Right atrium auricular region (tissue), 2 donors: Measurements from ENCODE around the gene KIR2DL4. TPM values are rescaled to one million over a fixed set of nuclear protein-coding genes. Genes with fewer than 3 reads are reported as not detected.
"Not testable (repeated sequence)": the region's sequence is repeated elsewhere in the genome, so short reads cannot be mapped to it uniquely, and the experiment has no call there.

Source experiments
- DNase-seq: peaks from one replicate; pipeline ENCODE4 v3.0.0-alpha.2; 2019; ENCODE audit warnings: low spot score
- H3K27ac ChIP-seq, 2 donors: fragments of 200-600 bp; sonication (generic); 1 replicate in 1 of 2; 2 replicates in 1 of 2; pipeline ENCODE4 v1.5.1; 2016 to 2019
- H3K27me3 ChIP-seq, 2 donors: fragments of 200-600 bp; sonication (generic); one replicate each; pipeline versions ENCODE4 v1.5.1 to v1.6.0; 2017 to 2019
- H3K36me3 ChIP-seq: fragments of 200-600 bp; sonication (generic); one replicate; pipeline ENCODE4 v1.5.1; 2016
- H3K4me1 ChIP-seq, 2 donors: fragments of 200-600 bp; sonication (generic); one replicate each; pipeline versions ENCODE4 v1.5.1 to v1.6.0; 2017 to 2019
- H3K4me3 ChIP-seq, 2 donors: fragments of 200-600 bp; sonication (generic); 1 replicate in 1 of 2; 2 replicates in 1 of 2; pipeline ENCODE4 v1.5.1; 2017 to 2019; ENCODE audit warnings: mild to moderate bottlenecking in 1 of 2, moderate library complexity in 1 of 2
- H3K9me3 ChIP-seq, 2 donors: fragments of 200-600 bp; sonication (generic); one replicate each; pipeline ENCODE4 v1.5.1; 2019
- total RNA-seq, 2 donors: library from RNA; depleted of rRNA; stranded (reverse); fragments of >200 nt; gene quantifications; one replicate each; pipeline ENCODE4 v1.1.0, GENCODE V29; 2016
- TF ChIP-seq, protein P1 (sequence below), 2 donors: fragments of 200-600 bp; sonication (generic); IDR thresholded peaks; one replicate each; pipeline ENCODE4 v1.5.1; 2019; ENCODE audit warnings: antibody characterized with exemption in 2 of 2

KIR2DL4 gene
- total RNA-seq, result not detected

DNA sequence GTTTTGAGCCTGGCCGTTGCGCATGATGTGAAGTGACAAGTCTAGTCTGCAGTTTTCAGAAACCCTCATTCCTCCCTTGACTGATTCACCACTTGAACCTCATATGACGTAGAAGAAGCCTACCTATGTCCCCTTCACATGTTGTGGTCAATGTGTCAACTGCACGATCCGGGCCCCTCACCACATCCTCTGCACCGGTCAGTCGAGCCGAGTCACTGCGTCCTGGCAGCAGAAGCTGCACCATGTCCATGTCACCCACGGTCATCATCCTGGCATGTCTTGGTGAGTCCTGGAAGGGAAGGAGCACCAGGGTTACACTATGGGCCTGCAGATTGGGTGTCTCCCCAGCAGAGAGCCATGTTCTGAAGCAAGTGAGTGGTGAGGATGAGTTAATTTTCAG lies at the start of gene KIR2DL4:
TSS of gene KIR2DL4 (plus strand) at position 201 of the 400 bp plus-strand sequence. CDS start at position 243, 42 bp downstream.
- Histone ChIP-seq H3K27me3 (no peaks in the 10 kb centered on the region), H3K4me3 (no peak within 1 kb of the TSS), H3K9me3 (no peaks in the 10 kb centered on the region), H3K4me1 (no peaks in the 10 kb centered on the region), H3K36me3 (no peaks in the 10 kb centered on the region), H3K27ac (no peak within 1 kb of the TSS)
- DNase-seq, result no peak
- TF ChIP-seq, protein P1, sequence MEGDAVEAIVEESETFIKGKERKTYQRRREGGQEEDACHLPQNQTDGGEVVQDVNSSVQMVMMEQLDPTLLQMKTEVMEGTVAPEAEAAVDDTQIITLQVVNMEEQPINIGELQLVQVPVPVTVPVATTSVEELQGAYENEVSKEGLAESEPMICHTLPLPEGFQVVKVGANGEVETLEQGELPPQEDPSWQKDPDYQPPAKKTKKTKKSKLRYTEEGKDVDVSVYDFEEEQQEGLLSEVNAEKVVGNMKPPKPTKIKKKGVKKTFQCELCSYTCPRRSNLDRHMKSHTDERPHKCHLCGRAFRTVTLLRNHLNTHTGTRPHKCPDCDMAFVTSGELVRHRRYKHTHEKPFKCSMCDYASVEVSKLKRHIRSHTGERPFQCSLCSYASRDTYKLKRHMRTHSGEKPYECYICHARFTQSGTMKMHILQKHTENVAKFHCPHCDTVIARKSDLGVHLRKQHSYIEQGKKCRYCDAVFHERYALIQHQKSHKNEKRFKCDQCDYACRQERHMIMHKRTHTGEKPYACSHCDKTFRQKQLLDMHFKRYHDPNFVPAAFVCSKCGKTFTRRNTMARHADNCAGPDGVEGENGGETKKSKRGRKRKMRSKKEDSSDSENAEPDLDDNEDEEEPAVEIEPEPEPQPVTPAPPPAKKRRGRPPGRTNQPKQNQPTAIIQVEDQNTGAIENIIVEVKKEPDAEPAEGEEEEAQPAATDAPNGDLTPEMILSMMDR (IDR thresholded peaks at IDR 0.05), result no peak

DNA sequence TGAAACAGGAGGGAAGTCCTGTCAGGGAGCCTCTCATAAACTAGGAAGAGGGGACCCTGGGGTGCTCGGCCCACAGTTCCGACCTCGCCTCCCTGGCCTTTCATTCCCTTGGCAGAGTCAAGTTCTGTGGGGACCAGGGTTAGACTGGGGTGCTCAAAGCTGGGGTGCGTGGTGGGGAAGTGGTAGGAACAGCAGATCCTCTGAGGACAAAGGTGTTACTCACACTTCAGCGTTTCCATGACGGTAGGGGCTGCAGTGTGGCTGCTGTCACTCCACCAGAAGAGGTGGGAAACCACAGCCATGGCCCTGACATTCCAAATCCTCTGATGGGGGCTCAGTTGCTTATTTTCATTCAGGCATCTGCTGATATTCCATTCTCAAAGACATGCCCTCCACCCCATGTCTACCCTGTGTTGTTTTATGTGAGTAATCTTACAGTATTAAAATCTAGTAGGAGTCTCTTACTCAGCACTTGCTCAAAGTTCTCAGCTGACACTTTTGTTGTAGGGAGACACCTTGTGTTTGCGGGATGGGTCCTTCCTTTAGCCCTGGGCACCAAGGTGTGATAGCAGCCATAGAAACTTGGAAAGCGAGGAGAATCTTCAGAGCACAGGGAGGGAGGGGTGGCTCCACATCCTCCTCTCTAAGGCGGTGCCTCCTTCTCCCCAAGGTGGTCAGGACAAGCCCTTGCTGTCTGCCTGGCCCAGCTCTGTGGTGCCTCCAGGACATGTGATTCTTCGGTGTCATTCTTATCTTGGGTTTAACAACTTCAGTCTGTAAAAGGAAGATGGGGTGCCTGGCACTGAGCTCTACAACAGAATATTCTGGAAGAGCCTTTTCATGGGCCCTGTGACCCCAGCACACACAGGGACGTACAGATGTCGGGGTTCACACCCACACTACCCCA lies 47.0 kb upstream of the KIR2DL4 start:
- not testable (repeated sequence) for H3K27me3 ChIP-seq, H3K27ac ChIP-seq, H3K4me1 ChIP-seq, H3K9me3 ChIP-seq, H3K36me3 ChIP-seq, H3K4me3 ChIP-seq, DNase-seq

DNA sequence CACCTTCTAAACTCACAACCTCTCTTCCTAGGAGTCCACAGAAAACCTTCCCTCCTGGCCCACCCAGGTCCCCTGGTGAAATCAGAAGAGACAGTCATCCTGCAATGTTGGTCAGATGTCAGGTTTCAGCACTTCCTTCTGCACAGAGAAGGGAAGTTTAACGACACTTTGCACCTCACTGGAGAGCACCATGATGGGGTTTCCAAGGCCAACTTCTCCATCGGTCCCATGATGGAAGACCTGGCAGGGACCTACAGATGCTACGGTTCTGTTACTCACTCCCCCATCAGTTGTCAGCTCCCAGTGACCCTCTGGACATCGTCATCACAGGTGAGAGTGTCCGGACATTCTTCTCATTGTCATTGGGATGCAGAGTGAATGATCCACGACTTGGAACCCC lies 44.8 kb upstream of the KIR2DL4 start:
- H3K36me3 ChIP-seq, H3K27me3 ChIP-seq, H3K4me1 ChIP-seq, DNase-seq, H3K27ac ChIP-seq, H3K9me3 ChIP-seq, H3K4me3 ChIP-seq: not testable (repeated sequence)

DNA sequence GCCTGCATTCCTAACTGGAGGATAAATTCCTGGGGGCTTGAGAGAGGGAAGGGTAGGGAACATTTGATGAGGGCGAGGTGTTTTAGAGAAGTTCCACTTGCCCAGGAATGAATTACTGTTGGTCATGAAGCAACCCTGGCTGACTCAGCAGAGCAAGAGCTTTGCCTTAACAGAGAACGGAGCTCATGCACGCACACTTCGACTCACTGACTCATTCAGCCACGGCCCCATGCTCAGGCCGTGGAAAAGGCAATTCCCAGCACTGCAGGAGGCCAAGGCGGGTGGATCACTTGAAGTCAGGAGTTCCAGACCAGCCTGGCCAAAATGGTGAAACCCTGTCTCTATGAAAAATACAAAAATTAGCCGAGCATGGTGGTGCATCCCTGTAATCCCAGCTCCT lies 39.2 kb upstream of the KIR2DL4 start:
- H3K9me3 ChIP-seq, result peaks cover 0 to 10% of the 10 kb centered on the region in 2 donors
- not testable (repeated sequence) for H3K27ac ChIP-seq, H3K36me3 ChIP-seq, DNase-seq, H3K4me3 ChIP-seq, H3K27me3 ChIP-seq, H3K4me1 ChIP-seq

DNA sequence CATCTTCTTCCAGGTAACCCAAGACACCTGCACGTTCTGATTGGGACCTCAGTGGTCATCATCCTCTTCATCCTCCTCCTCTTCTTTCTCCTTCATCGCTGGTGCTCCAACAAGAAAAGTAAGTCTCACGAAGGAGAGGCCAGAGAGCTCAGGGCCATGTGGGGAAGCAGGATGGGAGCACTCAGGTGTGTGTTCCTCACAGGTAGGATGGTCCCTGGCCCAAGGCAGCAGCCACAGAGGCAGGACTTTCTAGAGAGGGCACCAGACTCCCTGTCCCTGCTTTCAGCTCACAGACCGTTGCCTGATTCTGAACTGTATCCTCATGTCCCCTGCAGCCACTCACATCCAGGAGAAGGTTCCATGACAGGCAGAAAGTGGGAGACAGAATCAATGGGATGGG lies 36.9 kb upstream of the KIR2DL4 start:
- not testable (repeated sequence) for H3K36me3 ChIP-seq, DNase-seq, H3K4me3 ChIP-seq, H3K4me1 ChIP-seq, H3K27ac ChIP-seq, H3K27me3 ChIP-seq
- peaks cover 0 to 10% of the 10 kb centered on the region in 2 donors for H3K9me3 ChIP-seq

DNA sequence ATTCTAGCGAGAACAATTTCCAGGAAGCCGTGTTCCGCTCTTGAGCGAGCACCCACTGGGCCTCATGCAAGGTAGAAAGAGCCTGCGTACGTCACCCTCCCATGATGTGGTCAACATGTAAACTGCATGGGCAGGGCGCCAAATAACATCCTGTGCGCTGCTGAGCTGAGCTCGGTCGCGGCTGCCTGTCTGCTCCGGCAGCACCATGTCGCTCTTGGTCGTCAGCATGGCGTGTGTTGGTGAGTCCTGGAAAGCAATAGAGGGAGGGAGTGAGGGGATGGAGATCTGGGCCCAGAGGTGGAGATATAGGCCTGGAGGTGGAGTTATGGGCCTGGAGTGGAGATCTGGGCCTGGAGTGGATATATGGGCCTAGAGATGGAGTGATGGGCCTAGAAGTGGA lies 33.8 kb upstream of the KIR2DL4 start, which contains the start of gene KIR2DL1:
TSS of gene KIR2DL1 (plus strand) at position 148 of the 400 bp plus-strand sequence. CDS start at position 206, 58 bp downstream.
- not testable (repeated sequence) for DNase-seq, H3K27ac ChIP-seq, H3K4me3 ChIP-seq, H3K27me3 ChIP-seq, H3K36me3 ChIP-seq, H3K4me1 ChIP-seq
- peaks cover 0 to 10% of the 10 kb centered on the region in 2 donors for H3K9me3 ChIP-seq

DNA sequence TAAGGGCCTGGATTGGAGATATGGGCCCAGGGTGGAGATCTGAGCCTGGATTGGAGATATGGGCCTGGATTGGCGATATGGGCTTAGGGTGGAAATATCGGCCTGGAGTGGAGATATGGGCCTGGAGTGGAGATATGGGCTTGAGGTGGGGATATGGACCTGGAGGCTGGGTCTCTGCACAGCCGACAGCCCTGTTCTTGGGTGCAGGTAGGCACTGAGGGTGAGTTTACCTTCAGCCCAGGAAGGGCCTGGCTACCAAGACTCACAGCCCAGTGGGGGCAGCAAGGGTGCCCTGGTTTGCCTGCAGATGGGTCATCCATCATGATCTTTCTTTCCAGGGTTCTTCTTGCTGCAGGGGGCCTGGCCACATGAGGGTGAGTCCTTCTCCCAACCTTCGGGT lies 32.9 kb upstream of the KIR2DL4 start:
- DNase-seq, H3K4me1 ChIP-seq, H3K9me3 ChIP-seq, H3K27ac ChIP-seq, H3K36me3 ChIP-seq, H3K27me3 ChIP-seq, H3K4me3 ChIP-seq: not testable (repeated sequence)

DNA sequence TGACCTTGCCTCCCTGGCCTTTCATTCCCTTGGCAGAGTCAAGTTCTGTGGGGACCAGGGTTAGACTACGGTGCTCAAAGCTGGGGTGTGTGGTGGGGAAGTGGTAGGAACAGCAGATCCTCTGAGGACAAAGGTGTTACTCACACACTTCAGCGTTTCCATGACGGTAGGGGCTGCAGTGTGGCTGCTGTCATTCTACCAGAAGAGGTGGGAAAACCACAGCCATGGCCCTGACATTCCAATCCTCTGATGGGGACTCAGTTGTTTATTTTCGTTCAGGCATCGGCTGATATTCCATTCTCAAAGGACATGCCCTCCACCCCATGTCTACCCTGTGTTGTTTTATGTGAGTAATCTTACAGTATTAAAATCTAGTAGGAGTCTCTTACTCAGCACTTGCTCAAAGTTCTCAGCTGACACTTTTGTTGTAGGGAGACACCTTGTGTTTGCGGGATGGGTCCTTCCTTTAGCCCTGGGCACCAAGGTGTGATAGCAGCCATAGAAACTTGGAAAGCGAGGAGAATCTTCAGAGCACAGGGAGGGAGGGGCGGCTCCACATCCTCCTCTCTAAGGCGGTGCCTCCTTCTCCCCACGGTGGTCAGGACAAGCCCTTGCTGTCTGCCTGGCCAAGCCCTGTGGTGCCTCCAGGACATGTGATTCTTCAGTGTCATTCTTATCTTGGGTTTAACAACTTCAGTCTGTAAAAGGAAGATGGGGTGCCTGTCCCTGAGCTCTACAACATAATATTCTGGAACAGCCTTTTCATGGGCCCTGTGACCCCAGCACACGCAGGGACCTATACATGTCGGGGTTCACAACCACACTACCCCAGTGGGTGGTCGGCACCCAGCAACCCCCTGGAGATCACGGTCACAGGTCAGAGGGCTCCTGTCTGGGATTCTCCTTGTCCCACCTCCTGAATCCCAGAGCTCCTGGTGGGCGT lies 32.1 kb upstream of the KIR2DL4 start:
- H3K27ac ChIP-seq, H3K27me3 ChIP-seq: not testable (repeated sequence)

DNA sequence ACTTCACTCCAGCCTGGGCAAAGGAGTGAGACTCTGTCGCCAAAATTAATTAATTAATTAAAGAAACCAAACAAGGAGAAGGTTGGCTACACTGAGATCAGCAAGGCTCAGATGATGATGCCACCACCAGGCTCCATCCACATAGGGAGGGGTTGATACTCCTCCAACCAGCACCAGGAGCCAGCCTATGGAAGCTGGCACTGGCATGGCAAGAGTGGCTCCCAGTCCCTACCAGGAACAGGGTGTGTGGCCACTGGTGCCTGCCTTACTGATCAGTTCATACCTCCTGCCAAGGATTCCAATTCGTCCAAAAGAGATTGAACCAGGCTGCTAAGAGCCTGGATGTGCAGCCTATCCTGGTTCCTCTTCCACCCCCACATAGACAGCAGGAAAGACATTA lies 30.7 kb upstream of the KIR2DL4 start:
- H3K36me3 ChIP-seq, H3K4me1 ChIP-seq, H3K4me3 ChIP-seq, H3K9me3 ChIP-seq, H3K27ac ChIP-seq, H3K27me3 ChIP-seq, DNase-seq: not testable (repeated sequence)

More for the DNA sequence above, 32.1 kb upstream of the KIR2DL4 start:
- DNase-seq, H3K4me1 ChIP-seq, H3K36me3 ChIP-seq, H3K4me3 ChIP-seq, H3K9me3 ChIP-seq: not testable (repeated sequence)

DNA sequence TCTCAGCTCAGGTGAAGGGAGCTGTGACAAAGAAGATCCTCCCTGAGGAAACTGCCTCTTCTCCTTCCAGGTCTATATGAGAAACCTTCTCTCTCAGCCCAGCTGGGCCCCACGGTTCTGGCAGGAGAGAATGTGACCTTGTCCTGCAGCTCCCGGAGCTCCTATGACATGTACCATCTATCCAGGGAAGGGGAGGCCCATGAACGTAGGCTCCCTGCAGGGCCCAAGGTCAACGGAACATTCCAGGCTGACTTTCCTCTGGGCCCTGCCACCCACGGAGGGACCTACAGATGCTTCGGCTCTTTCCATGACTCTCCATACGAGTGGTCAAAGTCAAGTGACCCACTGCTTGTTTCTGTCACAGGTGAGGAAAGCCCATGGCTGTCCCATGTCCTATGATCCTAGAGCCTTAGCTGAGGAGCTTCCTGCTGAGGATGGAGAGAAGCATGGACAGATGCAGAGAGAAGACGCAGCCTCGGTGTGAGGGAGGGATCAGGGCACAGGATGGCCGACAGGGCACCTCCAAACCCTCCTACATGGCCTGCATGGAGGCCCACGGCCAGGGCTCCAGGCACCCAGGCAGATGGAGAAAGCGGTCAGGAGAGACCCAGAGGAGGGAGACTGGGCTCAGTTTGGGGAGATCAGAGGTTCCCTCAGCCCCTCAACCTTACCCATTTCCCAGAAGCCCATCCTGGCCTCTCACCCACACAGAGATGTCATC lies 28.2 kb upstream of the KIR2DL4 start:
- H3K9me3 ChIP-seq, H3K4me1 ChIP-seq, H3K36me3 ChIP-seq, H3K27ac ChIP-seq, DNase-seq, H3K27me3 ChIP-seq, H3K4me3 ChIP-seq: not testable (repeated sequence)

DNA sequence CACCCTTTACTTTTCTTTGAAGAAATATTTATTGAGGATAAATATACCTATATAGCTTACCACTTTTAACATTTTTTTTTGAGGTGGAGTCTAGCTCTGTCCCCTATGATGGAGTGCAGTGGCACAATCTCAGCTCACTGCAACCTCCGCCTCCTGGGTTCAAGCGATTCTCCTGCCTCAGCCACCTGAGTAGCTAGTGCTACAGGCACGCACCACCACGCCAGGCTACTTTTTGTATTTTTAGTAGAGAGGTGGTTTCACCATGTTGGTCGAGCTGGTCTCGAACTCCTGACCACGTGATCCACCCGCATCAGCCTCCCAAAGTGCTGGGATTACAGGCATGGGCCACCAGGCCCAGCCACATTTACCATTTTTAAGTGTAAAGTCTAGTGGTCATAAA lies 27.6 kb upstream of the KIR2DL4 start:
- not testable (repeated sequence) for DNase-seq, H3K27me3 ChIP-seq, H3K36me3 ChIP-seq, H3K27ac ChIP-seq, H3K4me3 ChIP-seq, H3K4me1 ChIP-seq, H3K9me3 ChIP-seq

DNA sequence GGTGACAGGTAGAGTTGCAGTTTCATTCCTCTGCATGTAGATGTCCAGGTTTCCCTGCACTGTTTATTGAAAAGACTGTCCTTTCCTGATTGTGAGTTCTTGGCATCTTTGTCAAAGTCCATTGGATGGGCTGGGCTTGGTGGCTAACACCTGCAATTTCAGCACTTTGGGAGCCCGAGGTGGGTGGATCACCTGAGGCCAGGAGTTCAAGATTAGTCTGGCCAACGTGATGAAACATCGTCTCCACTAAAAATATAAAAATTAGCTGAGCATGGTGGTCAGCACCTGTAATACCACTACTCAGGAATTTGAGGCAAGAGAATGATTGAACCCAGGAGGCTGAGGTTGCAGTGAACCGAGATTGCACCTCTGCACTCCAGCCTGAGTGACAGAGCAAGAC lies 25.6 kb upstream of the KIR2DL4 start:
- H3K9me3 ChIP-seq, H3K4me1 ChIP-seq, H3K36me3 ChIP-seq, H3K27me3 ChIP-seq, DNase-seq, H3K27ac ChIP-seq, H3K4me3 ChIP-seq: not testable (repeated sequence)

DNA sequence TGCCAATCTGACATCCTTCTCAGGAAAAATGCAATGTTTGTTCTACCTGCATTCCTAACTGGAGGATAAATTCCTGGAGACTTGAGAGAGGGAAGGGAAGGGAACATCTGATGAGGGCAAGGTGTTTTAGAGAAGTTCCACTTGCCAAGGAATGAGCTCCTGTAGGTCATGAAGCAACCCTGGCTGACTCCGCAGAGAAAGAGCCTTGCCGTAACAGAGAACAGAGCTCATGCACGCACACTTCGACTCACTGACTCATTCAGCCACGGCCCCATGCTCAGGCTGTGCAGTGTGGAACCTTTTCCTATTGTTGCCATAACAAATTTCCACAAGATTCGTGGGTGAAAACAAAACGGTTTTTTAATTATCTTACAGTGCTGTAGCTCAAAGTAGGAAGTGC lies 24.5 kb upstream of the KIR2DL4 start:
- not testable (repeated sequence) for H3K4me3 ChIP-seq, DNase-seq, H3K27ac ChIP-seq, H3K36me3 ChIP-seq, H3K9me3 ChIP-seq, H3K27me3 ChIP-seq, H3K4me1 ChIP-seq
